GM12874 (cell line): Measurements from ENCODE around the gene ABL2.

ENCODE experiments used
- TF ChIP-seq, protein P1 (sequence below): IDR thresholded peaks from 2 replicates; pipeline ENCODE4 v1.5.1; 2011; ENCODE audit warnings: low read depth, mild to moderate bottlenecking, control low read depth, low read length, moderate library complexity; ENCODE audit not compliant: insufficient read depth

ABL2 gene

DNA sequence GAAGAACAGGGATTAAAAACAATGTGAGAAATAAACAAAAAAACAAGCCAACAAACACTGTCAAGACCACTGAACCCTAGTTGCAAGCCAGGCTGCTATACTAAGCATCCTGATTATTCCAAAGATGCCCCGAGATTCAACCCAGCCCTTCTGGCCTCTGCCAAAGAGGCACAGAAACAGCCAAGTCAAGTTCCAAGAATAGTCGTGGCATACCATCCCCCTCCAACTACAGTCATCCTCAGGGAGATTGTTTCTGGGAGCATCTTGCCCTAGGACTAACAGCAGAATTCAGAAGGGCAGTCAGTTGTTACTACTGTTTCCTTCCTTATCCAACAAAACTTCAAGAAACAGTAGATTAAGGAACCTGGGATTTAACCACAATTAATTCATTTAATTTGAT is 52.3 kb downstream of the ABL2 start:
- TF ChIP-seq, protein P1, sequence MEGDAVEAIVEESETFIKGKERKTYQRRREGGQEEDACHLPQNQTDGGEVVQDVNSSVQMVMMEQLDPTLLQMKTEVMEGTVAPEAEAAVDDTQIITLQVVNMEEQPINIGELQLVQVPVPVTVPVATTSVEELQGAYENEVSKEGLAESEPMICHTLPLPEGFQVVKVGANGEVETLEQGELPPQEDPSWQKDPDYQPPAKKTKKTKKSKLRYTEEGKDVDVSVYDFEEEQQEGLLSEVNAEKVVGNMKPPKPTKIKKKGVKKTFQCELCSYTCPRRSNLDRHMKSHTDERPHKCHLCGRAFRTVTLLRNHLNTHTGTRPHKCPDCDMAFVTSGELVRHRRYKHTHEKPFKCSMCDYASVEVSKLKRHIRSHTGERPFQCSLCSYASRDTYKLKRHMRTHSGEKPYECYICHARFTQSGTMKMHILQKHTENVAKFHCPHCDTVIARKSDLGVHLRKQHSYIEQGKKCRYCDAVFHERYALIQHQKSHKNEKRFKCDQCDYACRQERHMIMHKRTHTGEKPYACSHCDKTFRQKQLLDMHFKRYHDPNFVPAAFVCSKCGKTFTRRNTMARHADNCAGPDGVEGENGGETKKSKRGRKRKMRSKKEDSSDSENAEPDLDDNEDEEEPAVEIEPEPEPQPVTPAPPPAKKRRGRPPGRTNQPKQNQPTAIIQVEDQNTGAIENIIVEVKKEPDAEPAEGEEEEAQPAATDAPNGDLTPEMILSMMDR = no peak

GRCh38 chr1:179175011-179175841 is 54.3 kb downstream of the ABL2 start:
- TF ChIP-seq, protein P1 = no peak

- TF ChIP-seq, protein P1 = no peak
These were observed 59.6 kb downstream of the ABL2 start for GRCh38 chr1:179169616-179170467.

DNA sequence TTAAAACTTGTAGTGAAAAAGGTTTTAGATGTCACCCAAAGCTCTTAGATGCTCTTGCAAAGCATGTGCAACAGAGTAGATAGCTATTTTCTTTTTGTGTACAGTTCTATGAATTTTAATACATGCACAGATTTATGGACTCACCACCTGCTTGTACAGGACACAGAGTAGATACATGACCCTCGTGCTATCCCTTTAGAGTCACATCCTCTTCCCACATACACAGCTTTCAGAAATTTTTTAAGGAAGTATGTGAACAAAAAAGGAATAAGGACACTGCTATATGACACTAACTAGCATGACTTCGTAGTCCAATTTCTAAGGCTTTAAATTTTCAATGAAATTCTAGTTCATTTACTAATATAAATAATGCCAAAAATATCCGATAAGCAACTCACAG is 60.9 kb downstream of the ABL2 start:
- TF ChIP-seq, protein P1 = no peak

DNA sequence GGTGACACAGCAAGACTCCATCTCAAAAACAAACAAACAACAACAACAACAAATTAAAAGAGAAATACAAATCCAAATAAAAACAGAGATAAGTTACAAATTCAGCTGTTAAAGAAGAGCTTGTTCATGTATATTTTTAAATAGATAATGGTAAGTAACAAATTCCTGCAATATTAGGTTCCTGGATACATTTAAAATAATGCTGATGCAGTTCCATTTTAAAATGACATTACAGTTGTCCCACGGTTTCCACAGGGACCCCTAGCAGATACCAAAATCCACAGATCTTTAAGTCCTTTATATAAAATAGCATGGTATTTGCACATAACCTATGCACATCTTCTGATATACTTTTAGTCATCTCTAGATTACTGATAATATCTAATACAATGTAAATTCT is 61.5 kb downstream of the ABL2 start:
- TF ChIP-seq, protein P1 = no peak

- TF ChIP-seq, protein P1 = no peak
These were observed 62.1 kb downstream of the ABL2 start for GRCh38 chr1:179167418-179167777.

GRCh38 chr1:179166663-179167417 is 62.6 kb downstream of the ABL2 start:
- TF ChIP-seq, protein P1 = no peak
